Measurements from ENCODE around the gene KDM6A.

DNA sequence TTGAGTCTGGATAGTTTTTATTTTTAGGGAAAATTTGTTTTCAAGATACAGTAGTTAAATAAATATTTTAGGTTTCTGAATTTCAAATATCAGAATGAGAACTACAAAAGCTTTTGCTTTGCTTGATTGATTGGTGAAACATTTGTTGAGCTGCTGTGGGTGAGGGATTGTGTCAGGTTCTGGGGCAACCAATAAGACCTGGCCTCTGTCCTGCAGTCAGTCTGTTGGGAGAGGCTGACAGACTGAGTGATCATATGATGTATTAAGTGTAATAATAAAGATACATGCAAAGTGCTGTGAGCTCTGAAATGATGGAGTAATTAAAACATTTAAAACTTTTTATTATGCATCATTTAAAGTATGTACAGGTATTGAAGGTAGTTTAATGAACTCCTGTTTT lies 9.6 kb downstream of the KDM6A start:
- TF ChIP-seq, protein P1, sequence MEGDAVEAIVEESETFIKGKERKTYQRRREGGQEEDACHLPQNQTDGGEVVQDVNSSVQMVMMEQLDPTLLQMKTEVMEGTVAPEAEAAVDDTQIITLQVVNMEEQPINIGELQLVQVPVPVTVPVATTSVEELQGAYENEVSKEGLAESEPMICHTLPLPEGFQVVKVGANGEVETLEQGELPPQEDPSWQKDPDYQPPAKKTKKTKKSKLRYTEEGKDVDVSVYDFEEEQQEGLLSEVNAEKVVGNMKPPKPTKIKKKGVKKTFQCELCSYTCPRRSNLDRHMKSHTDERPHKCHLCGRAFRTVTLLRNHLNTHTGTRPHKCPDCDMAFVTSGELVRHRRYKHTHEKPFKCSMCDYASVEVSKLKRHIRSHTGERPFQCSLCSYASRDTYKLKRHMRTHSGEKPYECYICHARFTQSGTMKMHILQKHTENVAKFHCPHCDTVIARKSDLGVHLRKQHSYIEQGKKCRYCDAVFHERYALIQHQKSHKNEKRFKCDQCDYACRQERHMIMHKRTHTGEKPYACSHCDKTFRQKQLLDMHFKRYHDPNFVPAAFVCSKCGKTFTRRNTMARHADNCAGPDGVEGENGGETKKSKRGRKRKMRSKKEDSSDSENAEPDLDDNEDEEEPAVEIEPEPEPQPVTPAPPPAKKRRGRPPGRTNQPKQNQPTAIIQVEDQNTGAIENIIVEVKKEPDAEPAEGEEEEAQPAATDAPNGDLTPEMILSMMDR (IDR thresholded peaks at IDR 0.05) = no peak
- TF ChIP-seq ZBTB21 (CRISPR knock-in tag; IDR thresholded peaks at IDR 0.05; ENCODE audit: borderline replicate concordance) (no peak), ZNF416 (CRISPR knock-in tag; IDR thresholded peaks at IDR 0.05) (no peak)
- TF ChIP-seq, protein P2, sequence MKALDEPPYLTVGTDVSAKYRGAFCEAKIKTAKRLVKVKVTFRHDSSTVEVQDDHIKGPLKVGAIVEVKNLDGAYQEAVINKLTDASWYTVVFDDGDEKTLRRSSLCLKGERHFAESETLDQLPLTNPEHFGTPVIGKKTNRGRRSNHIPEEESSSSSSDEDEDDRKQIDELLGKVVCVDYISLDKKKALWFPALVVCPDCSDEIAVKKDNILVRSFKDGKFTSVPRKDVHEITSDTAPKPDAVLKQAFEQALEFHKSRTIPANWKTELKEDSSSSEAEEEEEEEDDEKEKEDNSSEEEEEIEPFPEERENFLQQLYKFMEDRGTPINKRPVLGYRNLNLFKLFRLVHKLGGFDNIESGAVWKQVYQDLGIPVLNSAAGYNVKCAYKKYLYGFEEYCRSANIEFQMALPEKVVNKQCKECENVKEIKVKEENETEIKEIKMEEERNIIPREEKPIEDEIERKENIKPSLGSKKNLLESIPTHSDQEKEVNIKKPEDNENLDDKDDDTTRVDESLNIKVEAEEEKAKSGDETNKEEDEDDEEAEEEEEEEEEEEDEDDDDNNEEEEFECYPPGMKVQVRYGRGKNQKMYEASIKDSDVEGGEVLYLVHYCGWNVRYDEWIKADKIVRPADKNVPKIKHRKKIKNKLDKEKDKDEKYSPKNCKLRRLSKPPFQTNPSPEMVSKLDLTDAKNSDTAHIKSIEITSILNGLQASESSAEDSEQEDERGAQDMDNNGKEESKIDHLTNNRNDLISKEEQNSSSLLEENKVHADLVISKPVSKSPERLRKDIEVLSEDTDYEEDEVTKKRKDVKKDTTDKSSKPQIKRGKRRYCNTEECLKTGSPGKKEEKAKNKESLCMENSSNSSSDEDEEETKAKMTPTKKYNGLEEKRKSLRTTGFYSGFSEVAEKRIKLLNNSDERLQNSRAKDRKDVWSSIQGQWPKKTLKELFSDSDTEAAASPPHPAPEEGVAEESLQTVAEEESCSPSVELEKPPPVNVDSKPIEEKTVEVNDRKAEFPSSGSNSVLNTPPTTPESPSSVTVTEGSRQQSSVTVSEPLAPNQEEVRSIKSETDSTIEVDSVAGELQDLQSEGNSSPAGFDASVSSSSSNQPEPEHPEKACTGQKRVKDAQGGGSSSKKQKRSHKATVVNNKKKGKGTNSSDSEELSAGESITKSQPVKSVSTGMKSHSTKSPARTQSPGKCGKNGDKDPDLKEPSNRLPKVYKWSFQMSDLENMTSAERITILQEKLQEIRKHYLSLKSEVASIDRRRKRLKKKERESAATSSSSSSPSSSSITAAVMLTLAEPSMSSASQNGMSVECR (CRISPR knock-in tag; IDR thresholded peaks at IDR 0.05; ENCODE audit: borderline replicate concordance) = no peak

All from WTC11 (cell line).